ENCODE measurements around the gene FBXL13.

FBXL13 gene

DNA sequence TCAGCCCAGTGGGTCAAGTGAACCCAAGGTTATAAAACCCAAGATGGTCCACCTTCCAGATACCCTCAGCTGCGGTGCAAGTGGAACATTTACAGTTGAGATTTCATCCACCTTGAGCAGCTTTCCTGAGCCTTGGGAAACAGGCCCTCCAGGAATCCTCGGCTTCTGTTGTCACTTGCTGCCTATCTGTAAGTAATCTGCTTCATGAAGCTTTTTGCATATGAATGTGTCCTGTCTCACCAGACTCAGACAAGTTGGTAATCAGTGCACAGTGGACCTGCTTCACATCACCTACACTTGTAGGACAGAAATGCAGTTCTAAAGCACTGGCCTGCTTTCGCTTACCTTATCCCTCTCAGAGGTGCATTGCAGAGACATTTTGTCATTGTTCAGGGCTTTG is 245.5 kb downstream of the FBXL13 start:
- Histone ChIP-seq H3K56ac (ENCODE audit: low read length) (no peak overlapping the region), H3K4me1 (ENCODE audit: control insufficient read depth, low read depth, low read length) (no peaks in the 10 kb centered on the region), H2BK120ac (ENCODE audit: low read depth, low read length) (no peak overlapping the region), H3K18ac (ENCODE audit: low read length) (no peak overlapping the region), H2BK15ac (replicated peaks; ENCODE audit: low read depth) (no peak overlapping the region), H3K79me2 (ENCODE audit: control insufficient read depth, insufficient read depth, low read length) (no peaks in the 10 kb centered on the region), H3K4me3 (ENCODE audit: low read length) (no peak overlapping the region), H2BK5ac (ENCODE audit: low read length) (no peak overlapping the region), H3K4ac (ENCODE audit: low read depth, low read length) (no peak overlapping the region), H4K5ac (ENCODE audit: low read length) (no peak overlapping the region), H4K8ac (ENCODE audit: low read depth, low read length) (no peak overlapping the region), H3K27me3 (ENCODE audit: insufficient read depth, low read length, poor library complexity) (no peaks in the 10 kb centered on the region), H3K27ac (ENCODE audit: low read depth, low read length) (no peak overlapping the region), H2AK5ac (ENCODE audit: low read length) (no peak overlapping the region), H3K36me3 (ENCODE audit: control insufficient read depth, insufficient read depth, low read length) (no peaks in the 10 kb centered on the region), H3K23ac (ENCODE audit: low read length) (no peak overlapping the region), H3K9ac (ENCODE audit: low read length) (no peak overlapping the region), H3K4me2 (ENCODE audit: low read length) (no peak overlapping the region), H3K79me1 (ENCODE audit: low read length) (no peaks in the 10 kb centered on the region)
- WGBS (ENCODE audit: extremely low coverage, insufficient coverage, low lambda C conversion rate): no CpG with 5 or more reads among the region's 3 CpGs
- DNase-seq: peak; percentile 2

DNA sequence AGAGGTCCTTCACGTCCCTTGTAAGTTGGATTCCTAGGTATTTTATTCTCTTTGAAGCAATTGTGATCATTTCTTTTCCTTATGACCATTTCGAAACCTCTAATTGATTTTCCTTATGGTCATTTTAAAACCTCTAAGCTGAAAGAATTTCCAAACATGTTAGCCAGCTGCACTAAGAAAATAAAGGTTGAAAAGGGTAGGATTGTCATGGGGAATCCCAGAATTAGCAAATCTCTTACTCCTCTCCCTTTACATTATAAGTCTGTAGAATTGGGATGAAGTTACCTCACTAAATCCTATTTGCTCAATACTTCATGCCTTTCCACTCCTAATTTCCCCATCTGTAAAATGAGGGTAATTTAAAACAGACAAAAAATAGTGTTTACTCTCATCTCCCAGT is 246.3 kb downstream of the FBXL13 start:
- Histone ChIP-seq H3K23ac (ENCODE audit: low read length) (no peak overlapping the region), H3K4me1 (ENCODE audit: control insufficient read depth, low read depth, low read length) (no peaks in the 10 kb centered on the region)
- no peak for DNase-seq

DNA sequence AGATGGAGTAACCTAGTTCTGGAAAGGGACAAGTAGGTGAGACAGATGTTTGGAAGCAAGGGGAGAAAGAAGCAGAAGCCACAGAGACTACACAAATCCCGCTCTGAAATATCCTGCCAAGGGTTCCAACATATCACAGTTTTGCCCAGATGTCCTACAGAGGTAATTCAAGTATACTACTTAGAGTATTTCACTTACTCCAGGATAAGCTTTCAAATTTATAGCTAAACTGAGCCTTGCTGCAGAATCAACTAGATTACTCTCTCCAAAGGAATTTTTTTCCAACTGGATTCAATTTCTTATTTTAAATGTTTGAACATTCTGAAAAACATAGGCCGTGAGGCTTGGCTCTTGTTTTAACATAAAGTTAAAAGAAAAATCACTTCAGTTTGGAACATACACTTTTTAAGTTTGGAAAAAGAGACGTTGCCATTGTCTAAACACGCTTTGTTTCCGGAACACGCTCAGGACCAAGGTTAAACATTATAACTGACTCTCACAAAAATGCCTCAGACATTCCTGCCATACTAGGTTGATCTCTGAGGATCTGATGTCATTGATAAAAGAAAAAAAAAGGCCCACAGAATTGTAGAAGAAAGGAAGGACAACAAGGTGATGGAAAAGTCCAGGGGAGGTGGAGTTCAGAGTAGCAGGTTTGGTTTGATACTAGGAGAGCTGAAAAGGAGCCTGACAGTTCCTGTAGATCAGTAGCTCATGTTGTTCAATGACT is 251.0 kb downstream of the FBXL13 start:
- Histone ChIP-seq H3K4me2 (ENCODE audit: low read length) (no peak overlapping the region), H2BK15ac (replicated peaks; ENCODE audit: low read depth) (no peak overlapping the region), H3K4me3 (ENCODE audit: low read length) (no peak overlapping the region), H3K4me1 (ENCODE audit: control insufficient read depth, low read depth, low read length) (no peaks in the 10 kb centered on the region), H3K79me2 (ENCODE audit: control insufficient read depth, insufficient read depth, low read length) (no peaks in the 10 kb centered on the region), H3K4ac (ENCODE audit: low read depth, low read length) (no peak overlapping the region), H3K79me1 (ENCODE audit: low read length) (no peaks in the 10 kb centered on the region), H3K56ac (ENCODE audit: low read length) (no peak overlapping the region), H4K8ac (ENCODE audit: low read depth, low read length) (no peak overlapping the region), H2BK120ac (ENCODE audit: low read depth, low read length) (no peak overlapping the region), H2BK5ac (ENCODE audit: low read length) (no peak overlapping the region), H3K18ac (ENCODE audit: low read length) (no peak overlapping the region), H3K36me3 (ENCODE audit: control insufficient read depth, insufficient read depth, low read length) (no peaks in the 10 kb centered on the region), H3K27me3 (ENCODE audit: insufficient read depth, low read length, poor library complexity) (no peaks in the 10 kb centered on the region), H3K27ac (ENCODE audit: low read depth, low read length) (no peak overlapping the region), H4K5ac (ENCODE audit: low read length) (no peak overlapping the region), H3K9ac (ENCODE audit: low read length) (no peak overlapping the region), H2AK5ac (ENCODE audit: low read length) (no peak overlapping the region), H3K23ac (ENCODE audit: low read length) (no peak overlapping the region)
- WGBS (ENCODE audit: extremely low coverage, insufficient coverage, low lambda C conversion rate): no CpG with 5 or more reads among the region's 6 CpGs
- peak; percentile 8 for DNase-seq

More for the DNA sequence above, 246.3 kb downstream of the FBXL13 start:
- Histone ChIP-seq H3K79me1 (ENCODE audit: low read length) (no peaks in the 10 kb centered on the region), H3K79me2 (ENCODE audit: control insufficient read depth, insufficient read depth, low read length) (no peaks in the 10 kb centered on the region), H3K27me3 (ENCODE audit: insufficient read depth, low read length, poor library complexity) (no peaks in the 10 kb centered on the region), H3K56ac (ENCODE audit: low read length) (no peak overlapping the region), H4K5ac (ENCODE audit: low read length) (no peak overlapping the region), H2BK120ac (ENCODE audit: low read depth, low read length) (no peak overlapping the region), H3K36me3 (ENCODE audit: control insufficient read depth, insufficient read depth, low read length) (no peaks in the 10 kb centered on the region), H3K9ac (ENCODE audit: low read length) (no peak overlapping the region), H3K4me3 (ENCODE audit: low read length) (no peak overlapping the region), H4K8ac (ENCODE audit: low read depth, low read length) (no peak overlapping the region), H3K27ac (ENCODE audit: low read depth, low read length) (no peak overlapping the region), H3K4me2 (ENCODE audit: low read length) (no peak overlapping the region), H2BK15ac (replicated peaks; ENCODE audit: low read depth) (no peak overlapping the region), H2BK5ac (ENCODE audit: low read length) (no peak overlapping the region), H3K4ac (ENCODE audit: low read depth, low read length) (no peak overlapping the region), H3K18ac (ENCODE audit: low read length) (no peak overlapping the region), H2AK5ac (ENCODE audit: low read length) (no peak overlapping the region)
- no CpG with 5 or more reads among the region's 2 CpGs for WGBS (ENCODE audit: extremely low coverage, insufficient coverage, low lambda C conversion rate)

DNA sequence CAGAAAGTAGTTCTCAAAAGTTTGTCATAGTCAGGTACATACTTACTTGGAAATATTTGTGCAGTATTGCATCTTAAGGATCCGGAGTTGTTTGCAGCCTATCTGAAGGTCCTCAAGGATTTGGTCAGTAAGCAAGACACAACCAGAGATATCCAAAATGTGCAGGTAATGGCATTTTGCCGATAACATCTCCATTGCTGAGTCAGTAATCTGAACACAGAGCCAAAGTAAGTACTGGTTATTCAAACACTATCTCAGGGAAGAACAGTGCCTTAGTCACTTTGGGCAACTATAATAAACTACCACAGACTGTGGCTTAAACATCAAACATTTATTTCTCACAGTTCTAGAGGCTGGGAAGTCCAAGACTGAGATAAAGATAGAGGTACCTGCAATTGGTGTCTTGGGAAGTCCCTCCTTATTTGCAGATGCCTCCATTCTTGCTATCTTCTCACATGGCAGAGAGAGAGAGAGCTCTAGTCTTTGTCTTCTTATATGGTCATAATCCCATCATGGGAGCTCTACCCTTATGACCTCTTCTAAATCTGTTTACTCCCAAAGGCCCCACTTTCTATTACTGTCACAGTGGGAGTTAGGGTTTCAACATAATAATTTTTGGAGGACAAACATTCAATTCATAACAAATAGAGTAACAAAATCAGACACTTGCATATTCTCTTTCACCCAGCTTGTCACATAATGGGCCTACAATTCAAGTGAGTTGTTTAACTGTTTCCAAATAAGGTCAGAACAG is 252.4 kb downstream of the FBXL13 start:
- H4K5ac ChIP-seq (ENCODE audit: low read length): no peak overlapping the region
- no CpG with 5 or more reads among the region's 2 CpGs for WGBS (ENCODE audit: extremely low coverage, insufficient coverage, low lambda C conversion rate)
- no peaks in the 10 kb centered on the region for H3K4me1 ChIP-seq (ENCODE audit: control insufficient read depth, low read depth, low read length)
- no peak overlapping the region for H3K4ac ChIP-seq (ENCODE audit: low read depth, low read length)
- H2BK120ac ChIP-seq (ENCODE audit: low read depth, low read length): no peak overlapping the region
- no peak overlapping the region for H2BK15ac ChIP-seq (replicated peaks; ENCODE audit: low read depth)
- H4K8ac ChIP-seq (ENCODE audit: low read depth, low read length): no peak overlapping the region
- no peak overlapping the region for H3K9ac ChIP-seq (ENCODE audit: low read length)
- no peak for DNase-seq
- H3K4me3 ChIP-seq (ENCODE audit: low read length): no peak overlapping the region
- no peaks in the 10 kb centered on the region for H3K79me2 ChIP-seq (ENCODE audit: control insufficient read depth, insufficient read depth, low read length)
- no peak overlapping the region for H2BK5ac ChIP-seq (ENCODE audit: low read length)
- H3K27ac ChIP-seq (ENCODE audit: low read depth, low read length): no peak overlapping the region
- H2AK5ac ChIP-seq (ENCODE audit: low read length): no peak overlapping the region
- no peaks in the 10 kb centered on the region for H3K36me3 ChIP-seq (ENCODE audit: control insufficient read depth, insufficient read depth, low read length)
- no peaks in the 10 kb centered on the region for H3K27me3 ChIP-seq (ENCODE audit: insufficient read depth, low read length, poor library complexity)
- no peak overlapping the region for H3K23ac ChIP-seq (ENCODE audit: low read length)
- H3K56ac ChIP-seq (ENCODE audit: low read length): no peak overlapping the region
- H3K18ac ChIP-seq (ENCODE audit: low read length): no peak overlapping the region
- H3K4me2 ChIP-seq (ENCODE audit: low read length): no peak overlapping the region
- H3K79me1 ChIP-seq (ENCODE audit: low read length): no peaks in the 10 kb centered on the region

DNA sequence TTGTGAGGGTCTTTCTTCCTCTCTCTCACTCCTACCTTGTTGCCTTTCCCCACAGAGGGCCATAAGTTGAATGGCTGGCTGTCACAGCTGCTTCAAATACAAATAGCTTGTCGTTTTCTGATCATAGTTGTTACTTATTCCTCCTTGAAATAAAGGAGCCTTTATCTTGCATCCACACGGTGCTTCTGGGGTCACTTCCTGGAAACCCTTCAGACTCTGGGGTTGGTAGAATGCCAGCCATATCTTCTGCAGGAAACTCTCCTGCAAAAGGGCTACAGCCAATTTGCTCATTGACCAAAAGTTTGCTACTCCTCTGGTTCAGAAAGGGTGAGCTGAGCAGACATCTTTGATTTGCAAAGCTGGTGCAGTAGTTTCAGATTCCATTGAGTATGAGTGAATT is 255.4 kb downstream of the FBXL13 start:
- H2BK120ac ChIP-seq (ENCODE audit: low read depth, low read length): no peak overlapping the region
- no peak overlapping the region for H3K4ac ChIP-seq (ENCODE audit: low read depth, low read length)
- DNase-seq: no peak
- H2BK5ac ChIP-seq (ENCODE audit: low read length): no peak overlapping the region
- no CpG with 5 or more reads among the region's 2 CpGs for WGBS (ENCODE audit: extremely low coverage, insufficient coverage, low lambda C conversion rate)
- no peak overlapping the region for H3K18ac ChIP-seq (ENCODE audit: low read length)
- H3K23ac ChIP-seq (ENCODE audit: low read length): no peak overlapping the region
- no peak overlapping the region for H3K4me2 ChIP-seq (ENCODE audit: low read length)
- H3K56ac ChIP-seq (ENCODE audit: low read length): no peak overlapping the region
- no peak overlapping the region for H2BK15ac ChIP-seq (replicated peaks; ENCODE audit: low read depth)
- no peaks in the 10 kb centered on the region for H3K79me2 ChIP-seq (ENCODE audit: control insufficient read depth, insufficient read depth, low read length)
- H3K4me3 ChIP-seq (ENCODE audit: low read length): no peak overlapping the region
- no peak overlapping the region for H2AK5ac ChIP-seq (ENCODE audit: low read length)
- H4K8ac ChIP-seq (ENCODE audit: low read depth, low read length): no peak overlapping the region
- no peak overlapping the region for H3K9ac ChIP-seq (ENCODE audit: low read length)
- H3K36me3 ChIP-seq (ENCODE audit: control insufficient read depth, insufficient read depth, low read length): no peaks in the 10 kb centered on the region
- H3K79me1 ChIP-seq (ENCODE audit: low read length): no peaks in the 10 kb centered on the region
- no peak overlapping the region for H4K5ac ChIP-seq (ENCODE audit: low read length)
- H3K27ac ChIP-seq (ENCODE audit: low read depth, low read length): no peak overlapping the region
- no peaks in the 10 kb centered on the region for H3K4me1 ChIP-seq (ENCODE audit: control insufficient read depth, low read depth, low read length)
- H3K27me3 ChIP-seq (ENCODE audit: insufficient read depth, low read length, poor library complexity): no peaks in the 10 kb centered on the region

Data from mesendoderm (in vitro differentiated cells).